Ovary (tissue), 3 donors: ENCODE measurements around the gene TTC39A.

Source experiments
- EP300 ChIP-seq: sonication (generic); formaldehyde crosslinking; IDR thresholded peaks from one replicate; pipeline ENCODE4 v1.6.1; 2017; ENCODE audit warnings: antibody characterized with exemption
- TF ChIP-seq, protein P1 (sequence below), 3 donors: fragments of 450-650 bp in 2 of 3; fragments of 200-600 bp in 1 of 3; IDR thresholded peaks; one replicate each; pipeline versions ENCODE4 v1.5.1 to v1.8.0; 2016 to 2022; ENCODE audit warnings: antibody characterized with exemption in 3 of 3, mild to moderate bottlenecking in 1 of 3
- donor health status: DM: no; HTN: no; CAD: no.

DNA sequence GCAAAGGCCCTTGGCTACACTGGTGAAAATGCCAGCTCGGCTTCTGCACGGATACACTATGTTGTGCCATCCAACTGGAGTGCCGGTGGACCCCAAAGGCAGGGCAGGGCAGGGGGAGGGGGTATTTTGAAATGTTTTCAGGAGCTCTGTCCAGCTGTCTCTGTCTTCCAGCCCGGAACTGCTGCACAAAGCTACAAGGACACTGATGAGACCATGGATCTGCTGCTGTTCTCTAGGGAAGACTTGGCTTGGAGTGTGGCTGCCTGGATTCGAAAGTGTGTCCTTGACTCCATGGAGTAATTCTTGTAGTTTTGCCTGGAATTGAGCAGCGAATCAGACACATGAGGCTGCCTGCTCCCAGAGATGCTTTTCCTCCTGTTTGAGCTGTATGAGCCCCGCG is 42.4 kb downstream of the TTC39A start:
- TF ChIP-seq EP300 = no peak
- TF ChIP-seq, protein P1, sequence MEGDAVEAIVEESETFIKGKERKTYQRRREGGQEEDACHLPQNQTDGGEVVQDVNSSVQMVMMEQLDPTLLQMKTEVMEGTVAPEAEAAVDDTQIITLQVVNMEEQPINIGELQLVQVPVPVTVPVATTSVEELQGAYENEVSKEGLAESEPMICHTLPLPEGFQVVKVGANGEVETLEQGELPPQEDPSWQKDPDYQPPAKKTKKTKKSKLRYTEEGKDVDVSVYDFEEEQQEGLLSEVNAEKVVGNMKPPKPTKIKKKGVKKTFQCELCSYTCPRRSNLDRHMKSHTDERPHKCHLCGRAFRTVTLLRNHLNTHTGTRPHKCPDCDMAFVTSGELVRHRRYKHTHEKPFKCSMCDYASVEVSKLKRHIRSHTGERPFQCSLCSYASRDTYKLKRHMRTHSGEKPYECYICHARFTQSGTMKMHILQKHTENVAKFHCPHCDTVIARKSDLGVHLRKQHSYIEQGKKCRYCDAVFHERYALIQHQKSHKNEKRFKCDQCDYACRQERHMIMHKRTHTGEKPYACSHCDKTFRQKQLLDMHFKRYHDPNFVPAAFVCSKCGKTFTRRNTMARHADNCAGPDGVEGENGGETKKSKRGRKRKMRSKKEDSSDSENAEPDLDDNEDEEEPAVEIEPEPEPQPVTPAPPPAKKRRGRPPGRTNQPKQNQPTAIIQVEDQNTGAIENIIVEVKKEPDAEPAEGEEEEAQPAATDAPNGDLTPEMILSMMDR (IDR thresholded peaks at IDR 0.05) = no peak
